Mesenteric fat pad (tissue), 1 donor: Measurements from ENCODE around the gene SPANXD. TPM values are rescaled to one million over a fixed set of nuclear protein-coding genes. Genes with fewer than 3 reads are reported as not detected.
"Not testable (repeated sequence)": the region's sequence is repeated elsewhere in the genome, so short reads cannot be mapped to it uniquely, and the experiment has no call there.

Source experiments
- DNase-seq: peaks from one replicate; pipeline ENCODE4 v3.0.0-alpha.2; 2020; ENCODE audit warnings: low spot score
- long read RNA-seq: library from polyadenylated mRNA; unstranded; transcript quantifications from one replicate; pipeline ENCODE4 v2.0.0, GENCODE V29; 2020
- total RNA-seq: library from RNA; stranded (reverse); fragmentation: NEBNext Ultra II Directional; extraction: Animal tissue kit (Norgen Biotek cat#: 25700); gene quantifications from one replicate; pipeline ENCODE4 v1.2.1, GENCODE V29; 2021
- donor health status: DM: yes; HTN: yes; CAD: no.

SPANXD gene
- total RNA-seq = not detected
- long read RNA-seq = 0 reads

- DNase-seq = not testable (repeated sequence)
Measured at GRCh38 chrX:141698639-141699038, at the start of gene SPANXD. Gene SPANXD, minus strand, starts transcription at chrX:141698739. Its CDS starts 334 bp downstream, at chrX:141698405.

GRCh38 chrX:141742666-141743065, 44.1 kb upstream of the SPANXD start:
- DNase-seq = no peak

GRCh38 chrX:141736656-141737055, 38.1 kb upstream of the SPANXD start:
- no peak for DNase-seq

GRCh38 chrX:141733371-141733770, 34.8 kb upstream of the SPANXD start:
- no peak for DNase-seq

- no peak for DNase-seq
Measured at GRCh38 chrX:141732031-141732430, 33.5 kb upstream of the SPANXD start.

GRCh38 chrX:141724186-141724585, 25.6 kb upstream of the SPANXD start:
- DNase-seq = no peak

- no peak for DNase-seq
Measured at GRCh38 chrX:141714680-141715079, 16.1 kb upstream of the SPANXD start.

GRCh38 chrX:141701072-141701471, 2.5 kb upstream of the SPANXD start:
- DNase-seq = no peak

GRCh38 chrX:141673946-141674345, 24.6 kb downstream of the SPANXD start:
- DNase-seq = no peak

- no peak for DNase-seq
Measured at GRCh38 chrX:141669689-141670088, 28.9 kb downstream of the SPANXD start.

GRCh38 chrX:141668371-141668770, 30.2 kb downstream of the SPANXD start:
- DNase-seq = no peak

GRCh38 chrX:141662781-141663180, 35.8 kb downstream of the SPANXD start:
- DNase-seq = no peak

- no peak for DNase-seq
Measured at GRCh38 chrX:141652286-141652685, 46.3 kb downstream of the SPANXD start.

Other genes starting within 250 kb of the SPANXD start
- gene SPANXA1, start 114.0 kb downstream of the SPANXD start, total RNA-seq = not detected
- gene SPANXA2, start 109.0 kb downstream of the SPANXD start, total RNA-seq = not detected
- gene MAGEC3, start 139.6 kb upstream of the SPANXD start, total RNA-seq = not detected
- gene MAGEC1, start 205.2 kb upstream of the SPANXD start, total RNA-seq = not detected